HFF-Myc (cell line): ENCODE measurements around the gene FARP1.

Experiments used
- DNase-seq: peaks from one replicate; pipeline ENCODE4 v3.0.0-alpha.2; 2011; ENCODE audit warnings: low read depth; ENCODE audit errors: extremely low read depth
- H3K4me3 ChIP-seq: replicated peaks from 2 replicates; pipeline ENCODE4 v1.5.1; 2011; ENCODE audit warnings: low read depth, mild to moderate bottlenecking, control low read depth, low read length
- CTCF ChIP-seq: IDR thresholded peaks from 2 replicates; pipeline ENCODE4 v1.5.1; 2012; ENCODE audit warnings: mild to moderate bottlenecking, low read depth, low read length, control low read depth; ENCODE audit errors: missing control alignments

Gene FARP1

GRCh38 chr13:98318263-98318878, 175.5 kb downstream of the FARP1 start:
- no peak for TF ChIP-seq CTCF
- no peak for DNase-seq

DNA sequence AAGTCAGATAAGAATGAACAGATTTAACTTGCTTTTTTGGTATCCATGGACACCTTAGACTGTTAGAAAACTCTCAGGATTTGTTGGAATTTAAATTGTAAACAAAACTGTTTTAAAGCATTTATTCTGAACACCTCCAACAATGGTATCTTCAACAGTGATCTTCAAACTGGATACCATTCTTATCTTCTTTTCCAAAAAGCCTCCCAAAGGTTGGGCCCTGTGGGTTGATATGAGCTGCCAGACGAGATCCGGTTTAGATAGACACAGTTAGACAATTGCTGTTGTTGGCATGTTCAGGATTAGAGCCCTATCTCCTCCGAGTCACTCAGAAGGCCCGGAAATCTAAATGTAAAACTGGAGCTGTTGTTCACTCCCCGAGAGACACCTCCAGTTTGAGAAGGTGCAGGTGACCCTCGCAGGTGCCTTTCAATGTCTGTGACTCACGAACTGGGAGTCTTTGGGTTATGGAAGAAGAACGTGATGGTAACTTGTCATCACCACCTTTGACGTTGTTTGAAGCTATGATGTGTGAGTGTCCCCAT, 177.7 kb downstream of the FARP1 start:
- DNase-seq: no peak
- H3K4me3 ChIP-seq: no peak overlapping the region
- no peak for TF ChIP-seq CTCF

More at GRCh38 chr13:98318263-98318878, 175.5 kb downstream of the FARP1 start:
- H3K4me3 ChIP-seq: no peak overlapping the region

GRCh38 chr13:98321395-98321794, 178.5 kb downstream of the FARP1 start:
- no peak for TF ChIP-seq CTCF
- H3K4me3 ChIP-seq: no peak overlapping the region
- no peak for DNase-seq

GRCh38 chr13:98322091-98322718, 179.3 kb downstream of the FARP1 start:
- DNase-seq: no peak
- H3K4me3 ChIP-seq: no peak overlapping the region
- TF ChIP-seq CTCF: no peak

DNA sequence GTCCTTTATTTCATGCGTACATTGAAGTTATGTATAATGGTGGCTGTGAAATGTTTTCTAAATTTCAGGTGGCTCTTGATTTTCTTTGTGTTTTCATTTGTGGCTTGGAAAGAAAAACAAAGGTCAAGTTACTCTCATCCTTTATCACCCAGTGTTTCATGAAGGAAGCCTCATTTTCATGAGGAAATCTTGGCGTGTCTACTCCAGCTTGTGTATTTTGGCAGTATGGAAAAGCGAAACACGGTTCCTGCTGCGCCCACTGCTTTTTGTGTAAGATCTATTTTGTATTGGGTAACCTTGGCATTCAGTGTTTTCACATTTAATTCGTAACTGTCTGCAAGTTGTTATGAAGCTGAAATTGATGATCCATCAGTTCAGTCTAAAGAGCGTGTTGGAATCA, 181.2 kb downstream of the FARP1 start:
- DNase-seq: no peak
- TF ChIP-seq CTCF: no peak
- no peak overlapping the region for H3K4me3 ChIP-seq

GRCh38 chr13:98325724-98326123, 182.8 kb downstream of the FARP1 start:
- H3K4me3 ChIP-seq: no peak overlapping the region
- TF ChIP-seq CTCF: no peak
- no peak for DNase-seq
